Left forelimb (tissue), 1 donor: Measurements from ENCODE around the gene ZNF267.
"Not testable (repeated sequence)": the region's sequence is repeated elsewhere in the genome, so short reads cannot be mapped to it uniquely, and the experiment has no call there.

ENCODE experiments used
- DNase-seq: peaks from one replicate; pipeline ENCODE4 v3.0.0-alpha.2; 2018; ENCODE audit warnings: low spot score

Gene ZNF267

GRCh38 chr16:31879937-31880321 is 6.3 kb downstream of the ZNF267 start:
- no peak for DNase-seq

- DNase-seq = no peak
These were observed 6.8 kb downstream of the ZNF267 start for GRCh38 chr16:31880322-31880979.

- no peak for DNase-seq
These were observed 12.6 kb downstream of the ZNF267 start for GRCh38 chr16:31886227-31886626.

GRCh38 chr16:31888735-31889134 is 15.1 kb downstream of the ZNF267 start:
- no peak for DNase-seq

GRCh38 chr16:31892111-31892510 is 18.5 kb downstream of the ZNF267 start:
- not testable (repeated sequence) for DNase-seq

GRCh38 chr16:31893824-31894223 is 20.2 kb downstream of the ZNF267 start:
- no peak for DNase-seq

GRCh38 chr16:31897283-31897682 is 23.7 kb downstream of the ZNF267 start:
- no peak for DNase-seq

- no peak for DNase-seq
These were observed 25.9 kb downstream of the ZNF267 start for GRCh38 chr16:31899505-31899904.

- DNase-seq = not testable (repeated sequence)
These were observed 31.0 kb downstream of the ZNF267 start for GRCh38 chr16:31904571-31904970.

GRCh38 chr16:31913668-31914067 is 40.1 kb downstream of the ZNF267 start:
- no peak for DNase-seq

- no peak for DNase-seq
These were observed 42.5 kb downstream of the ZNF267 start for GRCh38 chr16:31916056-31916488.

- DNase-seq = no peak
These were observed 46.8 kb downstream of the ZNF267 start for GRCh38 chr16:31920373-31920772.

GRCh38 chr16:31951806-31952205 is 78.2 kb downstream of the ZNF267 start:
- not testable (repeated sequence) for DNase-seq

- DNase-seq = not testable (repeated sequence)
These were observed 78.6 kb downstream of the ZNF267 start for GRCh38 chr16:31952206-31952605.

GRCh38 chr16:31956221-31956620 is 82.6 kb downstream of the ZNF267 start:
- not testable (repeated sequence) for DNase-seq

GRCh38 chr16:31960186-31960910 is 86.7 kb downstream of the ZNF267 start:
- not testable (repeated sequence) for DNase-seq
